ENCODE results near the gene SNX19.

DNA sequence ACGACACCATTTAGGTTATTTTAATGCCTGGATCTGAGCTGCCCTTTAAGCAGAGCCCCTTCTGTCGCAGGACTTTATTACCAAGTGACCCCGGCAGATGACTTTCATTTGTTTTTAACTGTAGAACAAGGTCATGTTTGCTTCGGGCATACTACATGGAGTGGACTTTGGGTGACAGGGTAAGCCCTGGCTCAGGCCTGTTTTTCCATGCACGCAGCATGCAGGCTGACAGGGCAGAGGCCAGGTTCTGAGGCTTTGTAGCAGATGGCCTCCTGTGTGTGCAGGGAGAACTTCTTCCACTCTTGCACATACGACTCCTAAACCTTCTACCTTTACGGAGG is 50.5 kb downstream of the SNX19 start:
- TF ChIP-seq, protein P1, sequence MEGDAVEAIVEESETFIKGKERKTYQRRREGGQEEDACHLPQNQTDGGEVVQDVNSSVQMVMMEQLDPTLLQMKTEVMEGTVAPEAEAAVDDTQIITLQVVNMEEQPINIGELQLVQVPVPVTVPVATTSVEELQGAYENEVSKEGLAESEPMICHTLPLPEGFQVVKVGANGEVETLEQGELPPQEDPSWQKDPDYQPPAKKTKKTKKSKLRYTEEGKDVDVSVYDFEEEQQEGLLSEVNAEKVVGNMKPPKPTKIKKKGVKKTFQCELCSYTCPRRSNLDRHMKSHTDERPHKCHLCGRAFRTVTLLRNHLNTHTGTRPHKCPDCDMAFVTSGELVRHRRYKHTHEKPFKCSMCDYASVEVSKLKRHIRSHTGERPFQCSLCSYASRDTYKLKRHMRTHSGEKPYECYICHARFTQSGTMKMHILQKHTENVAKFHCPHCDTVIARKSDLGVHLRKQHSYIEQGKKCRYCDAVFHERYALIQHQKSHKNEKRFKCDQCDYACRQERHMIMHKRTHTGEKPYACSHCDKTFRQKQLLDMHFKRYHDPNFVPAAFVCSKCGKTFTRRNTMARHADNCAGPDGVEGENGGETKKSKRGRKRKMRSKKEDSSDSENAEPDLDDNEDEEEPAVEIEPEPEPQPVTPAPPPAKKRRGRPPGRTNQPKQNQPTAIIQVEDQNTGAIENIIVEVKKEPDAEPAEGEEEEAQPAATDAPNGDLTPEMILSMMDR (IDR thresholded peaks at IDR 0.05; ENCODE audit: low read depth, low read length), result no peak
- no peak for TF ChIP-seq EZH2phosphoT487 (IDR thresholded peaks at IDR 0.05; ENCODE audit: low read depth)

Data from OCI-LY3 (cell line).